ENCODE measurements around the gene RHCG.
"Not testable (repeated sequence)": the region's sequence is repeated elsewhere in the genome, so short reads cannot be mapped to it uniquely, and the experiment has no call there.

The RHCG gene

GRCh38 chr15:89475661-89476060 lies 20.7 kb downstream of the RHCG start:
- DNase-seq: no peak

- peak; percentile 21 for DNase-seq
These were observed 23.6 kb downstream of the RHCG start for GRCh38 chr15:89472785-89473256.

- no peak for DNase-seq
These were observed 26.8 kb downstream of the RHCG start for GRCh38 chr15:89469426-89470096.

GRCh38 chr15:89468813-89469212 lies 27.6 kb downstream of the RHCG start:
- DNase-seq: not testable (repeated sequence)

- no peak for DNase-seq
These were observed 33.3 kb downstream of the RHCG start for GRCh38 chr15:89463113-89463512.

GRCh38 chr15:89462198-89462912 lies 34.0 kb downstream of the RHCG start:
- DNase-seq: no peak

GRCh38 chr15:89461386-89461785 lies 35.0 kb downstream of the RHCG start:
- DNase-seq: no peak

- no peak for DNase-seq
These were observed 36.3 kb downstream of the RHCG start for GRCh38 chr15:89460048-89460447.

- no peak for DNase-seq
These were observed 36.9 kb downstream of the RHCG start for GRCh38 chr15:89459271-89460038.

GRCh38 chr15:89458440-89458839 lies 37.9 kb downstream of the RHCG start:
- DNase-seq: no peak

GRCh38 chr15:89457086-89457485 lies 39.3 kb downstream of the RHCG start:
- no peak for DNase-seq

- no peak for DNase-seq
These were observed 40.8 kb downstream of the RHCG start for GRCh38 chr15:89455535-89455934.

GRCh38 chr15:89452330-89452836 lies 44.0 kb downstream of the RHCG start:
- no peak for DNase-seq

GRCh38 chr15:89451846-89452245 lies 44.5 kb downstream of the RHCG start:
- no peak for DNase-seq

GRCh38 chr15:89450076-89451006 lies 46.0 kb downstream of the RHCG start:
- DNase-seq: no peak

- no peak for DNase-seq
These were observed 47.6 kb downstream of the RHCG start for GRCh38 chr15:89448825-89449224.

GRCh38 chr15:89447676-89448075 lies 48.7 kb downstream of the RHCG start:
- no peak for DNase-seq

- no peak for DNase-seq
These were observed 50.0 kb downstream of the RHCG start for GRCh38 chr15:89446255-89446891.

GRCh38 chr15:89445518-89445917 lies 50.9 kb downstream of the RHCG start:
- DNase-seq: no peak

GRCh38 chr15:89444241-89445225 lies 51.9 kb downstream of the RHCG start:
- DNase-seq: no peak

GRCh38 chr15:89443581-89443980 lies 52.8 kb downstream of the RHCG start:
- DNase-seq: no peak
